GM12891 (cell line): ENCODE data around the gene MIA2.

ENCODE experiments used
- PAX5 ChIP-seq: IDR thresholded peaks from 2 replicates; pipeline ENCODE4 v1.6.1; 2011; ENCODE audit warnings: low read length, moderate library complexity, mild to moderate bottlenecking; ENCODE audit not compliant: insufficient read depth, severe bottlenecking
- POLR2A ChIP-seq: IDR thresholded peaks from 2 replicates; pipeline ENCODE4 v1.6.1; 2011; ENCODE audit warnings: low read depth, low read length, control low read depth
- POLR2AphosphoS5 ChIP-seq: IDR thresholded peaks from 2 replicates; pipeline ENCODE4 v1.6.1; 2011; ENCODE audit warnings: low read depth, low read length, control low read depth
- POU2F2 ChIP-seq: IDR thresholded peaks from 2 replicates; pipeline ENCODE4 v1.6.1; 2011; ENCODE audit warnings: low read depth, mild to moderate bottlenecking, control low read depth, low read length, moderate library complexity
- SPI1 ChIP-seq: IDR thresholded peaks from 2 replicates; pipeline ENCODE4 v1.6.1; 2011; ENCODE audit warnings: low read depth, low read length, control low read depth
- TAF1 ChIP-seq: IDR thresholded peaks from 2 replicates; pipeline ENCODE4 v1.6.1; 2011; ENCODE audit warnings: low read depth, low read length, control low read depth

GRCh38 chr14:39320318-39320717 is 86.6 kb downstream of the MIA2 start:
- TF ChIP-seq POLR2A (no peak), SPI1 (no peak), TAF1 (no peak), POLR2AphosphoS5 (no peak), PAX5 (no peak), POU2F2 (no peak)
